Stimulated activated naive CD4-positive, alpha-beta T cell (primary cell): ENCODE measurements around the gene APOC4.
"Not testable (repeated sequence)": the region's sequence is repeated elsewhere in the genome, so short reads cannot be mapped to it uniquely, and the experiment has no call there.

Source experiments
- DNase-seq, 6 experiments: peaks; one replicate each; lab custom pipeline; 2025; lab: John Stamatoyannopoulos, UW

The APOC4 gene, protein sequence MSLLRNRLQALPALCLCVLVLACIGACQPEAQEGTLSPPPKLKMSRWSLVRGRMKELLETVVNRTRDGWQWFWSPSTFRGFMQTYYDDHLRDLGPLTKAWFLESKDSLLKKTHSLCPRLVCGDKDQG

DNA sequence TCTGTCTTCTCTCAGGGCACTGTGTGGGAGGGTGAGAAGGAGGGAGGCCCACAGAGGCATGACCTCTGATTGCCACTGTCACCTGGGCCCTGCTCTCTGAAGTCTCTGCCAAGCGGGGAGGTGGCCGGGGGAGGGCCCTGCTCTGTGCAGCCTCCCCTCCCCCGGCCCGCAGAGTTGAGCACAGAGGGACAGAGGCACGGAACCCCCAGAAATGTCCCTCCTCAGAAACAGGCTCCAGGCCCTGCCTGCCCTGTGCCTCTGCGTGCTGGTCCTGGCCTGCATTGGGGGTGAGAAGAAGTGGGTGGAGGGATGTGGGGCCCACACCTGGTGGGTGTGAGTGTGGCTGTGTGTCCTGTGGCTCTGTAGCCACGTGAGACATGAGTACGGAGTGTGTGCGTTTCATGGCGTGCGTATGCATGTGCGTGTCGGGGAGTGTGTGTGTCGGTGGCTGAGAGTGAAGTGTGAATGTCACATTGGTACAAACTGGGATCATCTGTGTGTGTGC lies at the start of gene APOC4:
Gene APOC4 (plus strand): TSS at position 171 of the 505 bp plus-strand sequence. CDS start 41 bp downstream, at position 212.
- DNase-seq = no peak

DNA sequence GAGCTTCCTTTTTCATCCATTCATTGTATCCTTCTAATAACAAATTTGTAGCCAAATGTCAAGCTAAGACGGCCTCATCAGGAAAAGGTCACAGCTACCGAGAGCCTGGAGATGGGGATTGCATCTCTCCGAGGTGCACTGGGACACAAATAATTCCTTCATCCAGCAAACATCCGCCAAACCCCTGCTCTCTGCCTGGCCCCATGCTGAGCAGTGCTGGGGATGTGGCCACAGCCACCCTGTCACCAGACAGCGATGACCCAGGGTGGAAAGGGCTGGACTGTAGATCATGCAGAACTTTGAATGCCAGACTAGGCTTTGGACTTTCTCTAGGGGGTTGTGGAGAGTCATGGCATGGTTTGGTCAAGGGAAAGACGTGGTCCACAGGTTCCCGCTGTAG lies 49.1 kb upstream of the APOC4 start:
- no peak for DNase-seq

DNA sequence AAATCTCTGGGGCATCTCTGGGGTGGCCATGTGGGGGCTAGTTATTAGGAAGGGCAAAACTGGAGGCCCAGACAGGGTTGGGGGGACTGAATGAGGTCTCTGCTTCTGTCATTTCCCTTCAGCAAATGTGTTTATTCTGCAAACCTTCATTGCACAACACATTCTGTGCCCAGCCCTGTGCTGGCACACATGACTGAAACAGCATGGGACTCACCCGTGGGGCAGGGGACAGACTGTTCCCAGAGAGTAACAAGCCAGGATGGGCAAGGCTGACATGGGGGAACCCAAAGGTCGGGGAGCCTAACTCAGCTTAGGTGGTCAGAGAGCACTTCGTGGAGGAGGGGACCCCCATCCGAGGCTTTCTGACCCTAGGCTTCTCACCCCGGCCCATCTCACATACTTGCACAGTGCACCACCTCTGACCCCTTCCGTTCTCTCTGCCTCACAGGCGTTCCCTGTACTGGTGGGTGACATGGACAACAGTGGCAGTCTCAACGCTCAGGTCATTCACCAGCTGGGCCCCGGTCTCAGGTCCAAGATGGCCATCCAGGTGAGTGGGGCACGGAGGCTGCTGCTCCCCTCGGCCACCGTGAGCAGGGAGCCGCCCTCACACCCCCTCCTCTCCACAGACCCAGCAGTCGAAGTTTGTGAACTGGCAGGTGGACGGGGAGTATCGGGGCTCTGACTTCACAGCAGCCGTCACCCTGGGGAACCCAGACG lies 48.5 kb upstream of the APOC4 start:
- no peak for DNase-seq

DNA sequence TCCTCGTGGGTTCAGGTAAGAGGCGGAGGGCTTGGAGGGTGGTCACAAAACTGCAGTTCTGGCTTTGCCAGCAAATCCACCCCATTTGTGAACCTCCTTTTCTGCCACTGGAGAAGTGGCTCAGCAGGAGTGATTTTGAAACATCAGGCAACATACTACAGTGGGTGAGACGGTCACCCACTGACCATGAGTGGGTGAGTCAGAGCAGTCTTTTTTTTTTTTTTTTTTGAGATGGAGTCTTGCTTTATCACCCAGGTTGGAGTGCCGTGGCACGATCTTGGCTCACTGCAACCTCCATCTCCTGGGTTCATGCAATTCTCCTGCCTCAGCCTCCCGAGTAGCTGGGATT lies 48.0 kb upstream of the APOC4 start:
- DNase-seq = no peak

DNA sequence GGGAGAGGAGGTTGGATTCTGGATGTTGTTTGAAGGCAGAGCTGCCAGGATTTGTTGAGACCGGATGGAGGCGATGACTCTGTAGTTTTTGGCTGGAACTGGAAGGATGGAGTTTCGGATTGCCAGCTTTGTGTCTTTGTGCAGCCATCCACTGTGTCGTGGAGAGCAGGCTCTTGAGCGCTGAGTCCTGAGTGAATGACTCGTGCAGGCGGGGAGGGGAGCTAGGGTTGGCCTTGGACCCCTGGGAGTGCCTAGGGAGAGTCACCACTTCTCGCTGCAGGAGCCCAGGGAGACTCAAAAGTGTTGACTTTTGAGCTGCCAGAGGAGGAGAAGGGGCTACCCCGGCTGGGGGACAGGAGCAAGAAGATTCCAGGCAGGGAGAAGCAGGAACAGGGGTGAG lies 47.1 kb upstream of the APOC4 start:
- no peak for DNase-seq

DNA sequence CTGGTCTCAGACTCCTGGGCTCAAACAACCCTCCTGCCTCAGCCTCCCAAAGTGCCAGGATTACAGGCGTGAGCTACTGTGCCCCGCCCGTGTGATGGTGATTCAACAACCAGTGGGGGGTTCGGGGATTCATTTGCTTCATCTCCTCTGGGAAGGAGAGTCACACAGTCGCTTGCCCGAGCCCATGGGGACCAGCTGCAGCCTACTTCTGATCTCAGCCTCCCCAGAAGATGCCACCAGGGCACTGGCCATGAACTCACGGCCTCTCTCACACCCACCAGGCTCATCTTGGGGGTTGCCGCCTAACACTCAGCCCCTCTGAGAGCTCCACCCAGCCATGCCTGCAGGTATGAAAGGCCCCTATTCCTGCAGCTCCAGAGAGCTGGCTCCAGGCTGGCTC lies 44.2 kb upstream of the APOC4 start:
- DNase-seq = no peak

DNA sequence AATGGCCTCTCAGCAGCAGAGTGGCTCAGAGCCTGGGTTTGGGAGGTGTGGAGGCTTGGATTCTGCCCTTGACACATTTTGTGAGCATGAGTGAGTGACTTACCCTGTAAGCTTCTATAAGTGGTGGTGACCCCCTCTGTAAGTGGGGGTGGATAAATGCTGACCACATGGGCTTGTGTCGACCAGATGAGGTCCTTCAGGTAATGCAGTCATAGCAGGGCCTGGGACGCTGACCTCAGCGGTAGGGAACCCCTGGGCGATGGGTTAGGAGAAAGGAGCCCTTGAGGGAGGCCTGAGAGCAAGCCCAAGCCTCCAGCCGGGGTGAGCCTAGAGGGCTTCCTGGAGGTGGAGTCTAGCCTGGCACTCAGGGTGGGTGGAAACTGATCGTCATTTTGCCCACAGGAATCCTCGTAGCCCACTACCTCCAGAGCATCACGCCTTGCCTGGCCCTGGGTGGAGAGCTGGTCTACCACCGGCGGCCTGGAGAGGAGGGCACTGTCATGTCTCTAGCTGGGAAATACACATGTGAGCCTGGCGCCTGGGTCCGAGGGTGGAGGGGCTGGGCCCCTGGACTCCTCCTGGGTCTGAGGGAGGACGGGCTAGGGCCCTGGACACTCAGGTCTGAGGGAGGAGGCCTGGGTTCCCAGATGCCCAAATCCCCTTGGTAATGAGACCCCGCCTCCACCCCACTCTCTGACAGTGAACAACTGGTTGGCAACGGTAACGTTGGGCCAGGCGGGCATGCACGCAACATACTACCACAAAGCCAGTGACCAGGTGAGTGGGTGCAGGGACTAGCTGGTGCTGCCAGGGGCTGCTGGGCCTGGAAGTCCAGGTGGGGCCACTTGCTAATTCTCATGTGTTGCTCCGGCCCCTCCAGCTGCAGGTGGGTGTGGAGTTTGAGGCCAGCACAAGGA lies 41.5 kb upstream of the APOC4 start:
- DNase-seq = no peak

DNA sequence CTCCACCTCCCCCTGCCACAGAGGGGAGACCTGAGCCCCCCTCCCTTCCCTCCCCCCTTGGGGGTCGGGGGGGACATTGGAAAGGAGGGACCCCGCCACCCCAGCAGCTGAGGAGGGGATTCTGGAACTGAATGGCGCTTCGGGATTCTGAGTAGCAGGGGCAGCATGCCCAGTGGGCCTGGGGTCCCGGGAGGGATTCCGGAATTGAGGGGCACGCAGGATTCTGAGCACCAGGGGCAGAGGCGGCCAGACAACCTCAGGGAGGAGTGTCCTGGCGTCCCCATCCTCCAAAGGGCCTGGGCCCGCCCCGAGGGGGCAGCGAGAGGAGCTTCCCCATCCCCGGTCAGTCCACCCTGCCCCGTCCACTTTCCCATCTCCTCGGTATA lies 38.8 kb upstream of the APOC4 start:
- DNase-seq = no peak

DNA sequence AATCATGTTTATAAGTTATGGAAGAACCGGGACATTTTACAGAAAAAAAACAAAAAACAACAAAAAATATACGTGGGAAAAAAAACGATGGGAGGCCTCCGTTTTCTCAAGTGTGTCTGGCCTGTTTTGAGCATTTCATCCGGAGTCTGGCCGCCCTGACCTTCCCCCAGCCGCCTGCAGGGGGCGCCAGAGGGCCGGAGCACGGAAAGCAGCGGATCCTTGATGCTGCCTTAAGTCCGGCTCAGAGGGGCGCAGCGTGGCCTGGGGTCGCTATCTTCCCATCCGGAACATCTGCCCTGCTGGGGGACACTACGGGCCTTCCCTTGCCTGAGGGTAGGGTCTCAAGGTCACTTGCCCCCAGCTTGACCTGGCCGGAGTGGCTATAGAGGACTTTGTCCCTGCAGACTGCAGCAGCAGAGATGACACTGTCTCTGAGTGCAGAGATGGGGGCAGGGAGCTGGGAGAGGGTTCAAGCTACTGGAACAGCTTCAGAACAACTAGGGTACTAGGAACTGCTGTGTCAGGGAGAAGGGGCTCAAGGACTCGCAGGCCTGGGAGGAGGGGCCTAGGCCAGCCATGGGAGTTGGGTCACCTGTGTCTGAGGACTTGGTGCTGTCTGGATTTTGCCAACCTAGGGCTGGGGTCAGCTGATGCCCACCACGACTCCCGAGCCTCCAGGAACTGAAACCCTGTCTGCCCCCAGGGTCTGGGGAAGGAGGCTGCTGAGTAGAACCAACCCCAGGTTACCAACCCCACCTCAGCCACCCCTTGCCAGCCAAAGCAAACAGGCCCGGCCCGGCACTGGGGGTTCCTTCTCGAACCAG lies 38.2 kb upstream of the APOC4 start:
- peak in 5 of 6 experiments; percentile 56 to 79 (median 61) for DNase-seq

DNA sequence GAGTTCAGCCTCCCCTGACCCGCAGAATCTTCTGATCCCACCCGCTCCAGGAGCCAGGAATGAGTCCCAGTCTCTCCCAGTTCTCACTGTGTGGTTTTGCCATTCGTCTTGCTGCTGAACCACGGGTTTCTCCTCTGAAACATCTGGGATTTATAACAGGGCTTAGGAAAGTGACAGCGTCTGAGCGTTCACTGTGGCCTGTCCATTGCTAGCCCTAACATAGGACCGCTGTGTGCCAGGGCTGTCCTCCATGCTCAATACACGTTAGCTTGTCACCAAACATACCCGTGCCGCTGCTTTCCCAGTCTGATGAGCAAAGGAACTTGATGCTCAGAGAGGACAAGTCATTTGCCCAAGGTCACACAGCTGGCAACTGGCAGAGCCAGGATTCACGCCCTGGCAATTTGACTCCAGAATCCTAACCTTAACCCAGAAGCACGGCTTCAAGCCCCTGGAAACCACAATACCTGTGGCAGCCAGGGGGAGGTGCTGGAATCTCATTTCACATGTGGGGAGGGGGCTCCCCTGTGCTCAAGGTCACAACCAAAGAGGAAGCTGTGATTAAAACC lies 37.5 kb upstream of the APOC4 start:
- peak in 1 of 6 experiments; percentile 7 for DNase-seq

DNA sequence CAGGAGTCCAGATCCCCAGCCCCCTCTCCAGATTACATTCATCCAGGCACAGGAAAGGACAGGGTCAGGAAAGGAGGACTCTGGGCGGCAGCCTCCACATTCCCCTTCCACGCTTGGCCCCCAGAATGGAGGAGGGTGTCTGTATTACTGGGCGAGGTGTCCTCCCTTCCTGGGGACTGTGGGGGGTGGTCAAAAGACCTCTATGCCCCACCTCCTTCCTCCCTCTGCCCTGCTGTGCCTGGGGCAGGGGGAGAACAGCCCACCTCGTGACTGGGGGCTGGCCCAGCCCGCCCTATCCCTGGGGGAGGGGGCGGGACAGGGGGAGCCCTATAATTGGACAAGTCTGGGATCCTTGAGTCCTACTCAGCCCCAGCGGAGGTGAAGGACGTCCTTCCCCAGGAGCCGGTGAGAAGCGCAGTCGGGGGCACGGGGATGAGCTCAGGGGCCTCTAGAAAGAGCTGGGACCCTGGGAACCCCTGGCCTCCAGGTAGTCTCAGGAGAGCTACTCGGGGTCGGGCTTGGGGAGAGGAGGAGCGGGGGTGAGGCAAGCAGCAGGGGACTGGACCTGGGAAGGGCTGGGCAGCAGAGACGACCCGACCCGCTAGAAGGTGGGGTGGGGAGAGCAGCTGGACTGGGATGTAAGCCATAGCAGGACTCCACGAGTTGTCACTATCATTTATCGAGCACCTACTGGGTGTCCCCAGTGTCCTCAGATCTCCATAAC lies 36.4 kb upstream of the APOC4 start, which contains the start of gene APOE:
Gene APOE (plus strand): TSS at position 360 of the 724 bp plus-strand sequence. CDS start 829 bp downstream, outside the sequence.
- no peak for DNase-seq

DNA sequence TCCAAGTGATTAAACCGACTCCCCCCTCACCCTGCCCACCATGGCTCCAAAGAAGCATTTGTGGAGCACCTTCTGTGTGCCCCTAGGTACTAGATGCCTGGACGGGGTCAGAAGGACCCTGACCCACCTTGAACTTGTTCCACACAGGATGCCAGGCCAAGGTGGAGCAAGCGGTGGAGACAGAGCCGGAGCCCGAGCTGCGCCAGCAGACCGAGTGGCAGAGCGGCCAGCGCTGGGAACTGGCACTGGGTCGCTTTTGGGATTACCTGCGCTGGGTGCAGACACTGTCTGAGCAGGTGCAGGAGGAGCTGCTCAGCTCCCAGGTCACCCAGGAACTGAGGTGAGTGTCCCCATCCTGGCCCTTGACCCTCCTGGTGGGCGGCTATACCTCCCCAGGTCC lies 34.4 kb upstream of the APOC4 start:
- DNase-seq = no peak

DNA sequence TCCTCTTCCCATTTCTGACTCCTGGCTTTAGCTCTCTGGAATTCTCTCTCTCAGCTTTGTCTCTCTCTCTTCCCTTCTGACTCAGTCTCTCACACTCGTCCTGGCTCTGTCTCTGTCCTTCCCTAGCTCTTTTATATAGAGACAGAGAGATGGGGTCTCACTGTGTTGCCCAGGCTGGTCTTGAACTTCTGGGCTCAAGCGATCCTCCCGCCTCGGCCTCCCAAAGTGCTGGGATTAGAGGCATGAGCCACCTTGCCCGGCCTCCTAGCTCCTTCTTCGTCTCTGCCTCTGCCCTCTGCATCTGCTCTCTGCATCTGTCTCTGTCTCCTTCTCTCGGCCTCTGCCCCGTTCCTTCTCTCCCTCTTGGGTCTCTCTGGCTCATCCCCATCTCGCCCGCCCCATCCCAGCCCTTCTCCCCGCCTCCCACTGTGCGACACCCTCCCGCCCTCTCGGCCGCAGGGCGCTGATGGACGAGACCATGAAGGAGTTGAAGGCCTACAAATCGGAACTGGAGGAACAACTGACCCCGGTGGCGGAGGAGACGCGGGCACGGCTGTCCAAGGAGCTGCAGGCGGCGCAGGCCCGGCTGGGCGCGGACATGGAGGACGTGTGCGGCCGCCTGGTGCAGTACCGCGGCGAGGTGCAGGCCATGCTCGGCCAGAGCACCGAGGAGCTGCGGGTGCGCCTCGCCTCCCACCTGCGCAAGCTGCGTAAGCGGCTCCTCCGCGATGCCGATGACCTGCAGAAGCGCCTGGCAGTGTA lies 33.8 kb upstream of the APOC4 start:
- no peak for DNase-seq

DNA sequence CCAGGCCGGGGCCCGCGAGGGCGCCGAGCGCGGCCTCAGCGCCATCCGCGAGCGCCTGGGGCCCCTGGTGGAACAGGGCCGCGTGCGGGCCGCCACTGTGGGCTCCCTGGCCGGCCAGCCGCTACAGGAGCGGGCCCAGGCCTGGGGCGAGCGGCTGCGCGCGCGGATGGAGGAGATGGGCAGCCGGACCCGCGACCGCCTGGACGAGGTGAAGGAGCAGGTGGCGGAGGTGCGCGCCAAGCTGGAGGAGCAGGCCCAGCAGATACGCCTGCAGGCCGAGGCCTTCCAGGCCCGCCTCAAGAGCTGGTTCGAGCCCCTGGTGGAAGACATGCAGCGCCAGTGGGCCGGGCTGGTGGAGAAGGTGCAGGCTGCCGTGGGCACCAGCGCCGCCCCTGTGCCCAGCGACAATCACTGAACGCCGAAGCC lies 33.2 kb upstream of the APOC4 start:
- DNase-seq = no peak

DNA sequence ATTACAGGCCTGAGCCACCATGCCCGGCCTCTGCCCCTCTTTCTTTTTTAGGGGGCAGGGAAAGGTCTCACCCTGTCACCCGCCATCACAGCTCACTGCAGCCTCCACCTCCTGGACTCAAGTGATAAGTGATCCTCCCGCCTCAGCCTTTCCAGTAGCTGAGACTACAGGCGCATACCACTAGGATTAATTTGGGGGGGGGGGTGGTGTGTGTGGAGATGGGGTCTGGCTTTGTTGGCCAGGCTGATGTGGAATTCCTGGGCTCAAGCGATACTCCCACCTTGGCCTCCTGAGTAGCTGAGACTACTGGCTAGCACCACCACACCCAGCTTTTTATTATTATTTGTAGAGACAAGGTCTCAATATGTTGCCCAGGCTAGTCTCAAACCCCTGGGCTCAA lies 32.3 kb upstream of the APOC4 start:
- no peak for DNase-seq

DNA sequence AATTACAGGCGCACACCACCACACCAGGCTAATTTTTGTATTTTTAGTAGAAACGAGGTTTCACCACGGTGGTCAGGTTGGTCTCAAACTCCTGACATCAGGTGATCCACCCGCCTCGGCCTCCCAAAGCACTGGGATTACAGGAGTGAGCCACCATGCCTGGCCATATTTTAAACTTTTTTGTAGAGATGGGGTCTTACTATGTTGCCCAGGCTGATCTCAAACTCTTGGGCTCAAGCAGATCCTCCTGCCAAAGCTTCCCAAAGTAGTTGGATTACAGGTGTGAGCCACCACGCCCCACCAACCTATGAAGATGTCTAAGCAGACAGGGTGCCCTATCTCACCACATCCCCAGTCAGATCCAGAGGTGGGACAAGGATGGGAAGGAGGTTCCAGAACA lies 30.1 kb upstream of the APOC4 start:
- DNase-seq = not testable (repeated sequence)

DNA sequence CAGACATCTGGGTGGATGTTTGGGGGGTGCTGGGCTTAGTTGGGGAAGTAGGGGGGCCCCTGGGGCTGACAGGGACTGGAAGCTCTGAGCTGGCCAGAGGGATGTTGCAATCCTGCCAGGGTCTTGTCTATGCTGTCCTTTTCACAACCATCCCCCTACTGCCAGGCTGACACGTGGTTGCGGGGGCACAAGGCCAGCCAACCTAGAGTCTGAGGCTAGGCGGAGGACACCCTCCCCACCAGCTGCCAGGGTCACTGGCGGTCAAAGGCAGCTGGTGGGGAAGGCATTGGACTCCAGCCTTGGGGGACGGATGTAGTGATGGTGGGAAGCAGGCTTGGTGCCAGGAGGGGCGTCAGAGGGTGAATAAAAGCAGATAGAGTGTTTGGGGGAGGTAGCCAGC lies 29.2 kb upstream of the APOC4 start:
- no peak for DNase-seq

DNA sequence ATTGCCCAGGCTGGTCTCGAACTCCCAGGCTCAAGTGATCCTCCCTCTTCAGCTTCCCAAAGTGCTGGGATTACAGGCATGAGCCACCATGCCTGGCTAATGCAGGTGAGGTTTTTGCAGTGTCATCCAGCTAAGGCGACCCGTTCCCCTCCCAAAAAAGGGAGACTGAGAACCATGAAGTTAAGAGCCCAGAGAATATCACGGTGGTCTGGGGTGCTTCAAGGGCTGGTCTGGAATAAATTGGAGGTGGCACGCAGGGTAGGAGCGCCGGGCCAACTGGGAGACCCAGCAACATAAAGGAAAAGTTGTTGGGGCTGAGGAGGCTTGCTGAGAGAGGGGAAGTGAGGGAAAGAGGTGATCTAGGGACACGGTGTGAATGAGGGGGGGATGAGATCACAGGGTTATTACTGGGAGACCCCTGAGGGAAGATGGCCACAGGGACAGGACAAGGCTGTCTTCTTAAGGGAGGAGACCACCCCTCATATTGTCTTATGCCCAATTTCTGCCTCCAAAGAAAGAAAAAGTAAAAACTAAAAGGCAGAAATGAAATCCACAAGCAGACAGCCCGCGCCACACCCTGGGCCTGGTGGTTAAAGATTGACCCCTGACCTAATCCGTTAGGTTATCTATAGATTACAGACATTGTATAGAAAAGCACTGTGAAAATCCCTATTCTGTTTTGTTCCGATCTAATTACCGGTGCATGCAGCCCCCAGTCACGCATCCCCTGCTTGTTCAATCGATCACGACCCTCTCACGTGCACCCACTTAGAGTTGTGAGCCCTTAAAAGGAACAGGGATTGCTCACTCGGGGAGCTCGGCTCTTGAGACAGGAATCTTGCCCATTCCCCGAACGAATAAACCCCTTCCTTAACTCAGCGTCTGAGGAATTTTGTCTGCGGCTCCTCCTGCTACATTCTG lies 28.3 kb upstream of the APOC4 start:
- DNase-seq = not testable (repeated sequence)
